Stimulated activated CD4-positive, alpha-beta T cell treated with anti-CD3 and anti-CD28 coated beads, Interleukin-2, amount 100 ng/mL, for 24 hours (primary cell): ENCODE measurements around the gene LMCD1.
"Not testable (repeated sequence)": the region's sequence is repeated elsewhere in the genome, so short reads cannot be mapped to it uniquely, and the experiment has no call there.

Experiments used
- DNase-seq, 2 donors: peaks; one replicate each; pipeline ENCODE4 v3.0.0-alpha.2; 2020

Gene LMCD1

DNA sequence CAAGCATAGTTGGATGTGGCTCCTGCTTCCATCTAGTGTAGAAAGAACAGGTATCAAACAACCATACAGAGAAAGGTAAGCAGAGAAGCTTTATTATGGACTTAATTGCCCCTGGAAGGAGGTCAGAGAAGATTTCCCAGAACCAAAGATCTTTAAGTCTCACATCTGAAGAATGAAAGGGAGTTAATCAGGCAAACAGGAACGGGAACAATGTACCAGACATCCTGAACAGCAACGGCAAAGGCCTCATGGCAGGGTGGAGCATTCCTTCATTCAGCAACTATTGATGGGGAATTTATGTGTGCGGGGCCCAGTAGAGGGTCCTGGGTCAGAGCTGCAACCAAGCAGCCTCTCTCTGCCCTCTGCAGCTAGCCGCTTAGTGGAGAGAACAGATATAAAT is 61.5 kb downstream of the LMCD1 start:
- no peak for DNase-seq

- no peak for DNase-seq
These were observed 62.0 kb downstream of the LMCD1 start for GRCh38 chr3:8563597-8563996.

GRCh38 chr3:8565376-8565775 is 63.8 kb downstream of the LMCD1 start:
- no peak for DNase-seq

DNA sequence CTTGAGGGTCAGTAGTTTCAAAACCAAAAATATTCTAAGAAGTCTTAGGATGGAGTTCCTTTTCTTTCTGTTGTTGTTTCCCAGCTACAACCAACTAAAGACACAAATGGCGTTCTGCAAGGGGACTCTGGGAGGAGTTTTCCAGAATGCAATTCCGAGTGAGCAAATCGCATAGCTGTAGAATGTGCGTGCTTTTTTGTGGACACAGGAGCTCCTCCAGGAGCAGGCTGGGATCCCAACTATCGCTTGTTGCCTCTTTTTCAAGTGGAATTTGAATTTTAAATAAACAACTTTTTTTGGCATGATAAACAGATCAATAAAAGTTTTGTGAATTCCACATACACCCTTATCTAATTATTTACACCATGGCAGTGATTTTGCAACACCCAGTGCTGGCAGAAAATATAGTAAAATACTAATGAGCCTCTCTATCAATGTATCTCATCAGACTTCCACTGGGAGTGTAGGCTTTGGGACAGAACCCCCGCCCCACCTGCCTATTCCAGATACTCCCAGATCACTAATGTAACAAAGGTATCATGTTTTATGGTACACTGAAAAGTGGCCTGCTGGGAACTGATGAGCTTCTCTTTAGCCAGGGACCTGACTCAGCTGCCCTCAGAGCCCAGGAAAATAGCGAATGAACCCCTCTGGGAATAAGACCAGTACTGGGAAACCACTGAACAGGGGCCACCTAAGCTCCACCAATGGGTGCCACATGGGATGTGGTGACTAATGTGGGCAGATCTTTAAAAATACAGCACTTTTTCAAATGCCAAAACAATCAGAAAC is 66.4 kb downstream of the LMCD1 start:
- DNase-seq, result no peak

- DNase-seq, result no peak
These were observed 69.6 kb downstream of the LMCD1 start for GRCh38 chr3:8571256-8571655.

- DNase-seq, result no peak
These were observed 71.8 kb downstream of the LMCD1 start for GRCh38 chr3:8573342-8573926.

GRCh38 chr3:8574040-8574669 is 72.5 kb downstream of the LMCD1 start:
- DNase-seq, result no peak

DNA sequence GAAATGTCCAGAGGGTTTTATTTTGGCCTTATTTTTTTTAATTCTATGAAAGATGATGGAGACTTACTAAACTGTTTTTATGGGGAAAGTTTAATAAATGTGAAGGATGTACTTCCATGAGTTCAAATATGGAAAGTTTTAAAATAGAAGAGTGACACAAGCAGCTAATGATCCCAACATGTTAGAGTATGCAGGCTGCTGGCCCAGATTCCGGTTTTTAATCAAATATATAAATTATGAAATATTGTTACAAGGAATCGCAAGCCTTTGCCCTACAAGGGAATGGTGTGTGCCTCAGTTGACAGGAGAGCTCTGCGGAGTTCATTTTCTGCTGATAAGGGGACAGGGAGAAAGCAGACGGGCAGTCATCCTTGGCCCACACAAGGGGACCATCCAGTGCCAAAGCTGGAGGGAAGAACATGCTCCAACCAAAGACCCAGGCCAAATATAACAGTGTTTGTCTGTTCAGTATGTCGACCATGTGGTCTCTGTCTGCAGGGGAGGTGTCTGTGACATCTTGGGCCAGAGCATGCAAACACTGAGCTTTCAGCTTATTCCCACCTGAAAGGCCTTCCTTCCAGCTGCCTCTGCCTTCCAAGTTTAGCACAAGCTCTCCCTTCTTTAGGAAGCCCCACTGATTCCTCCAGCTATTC is 73.2 kb downstream of the LMCD1 start:
- no peak for DNase-seq

- DNase-seq, result no peak
These were observed 73.9 kb downstream of the LMCD1 start for GRCh38 chr3:8575364-8576104.

- DNase-seq, result no peak
These were observed 74.8 kb downstream of the LMCD1 start for GRCh38 chr3:8576436-8576835.

DNA sequence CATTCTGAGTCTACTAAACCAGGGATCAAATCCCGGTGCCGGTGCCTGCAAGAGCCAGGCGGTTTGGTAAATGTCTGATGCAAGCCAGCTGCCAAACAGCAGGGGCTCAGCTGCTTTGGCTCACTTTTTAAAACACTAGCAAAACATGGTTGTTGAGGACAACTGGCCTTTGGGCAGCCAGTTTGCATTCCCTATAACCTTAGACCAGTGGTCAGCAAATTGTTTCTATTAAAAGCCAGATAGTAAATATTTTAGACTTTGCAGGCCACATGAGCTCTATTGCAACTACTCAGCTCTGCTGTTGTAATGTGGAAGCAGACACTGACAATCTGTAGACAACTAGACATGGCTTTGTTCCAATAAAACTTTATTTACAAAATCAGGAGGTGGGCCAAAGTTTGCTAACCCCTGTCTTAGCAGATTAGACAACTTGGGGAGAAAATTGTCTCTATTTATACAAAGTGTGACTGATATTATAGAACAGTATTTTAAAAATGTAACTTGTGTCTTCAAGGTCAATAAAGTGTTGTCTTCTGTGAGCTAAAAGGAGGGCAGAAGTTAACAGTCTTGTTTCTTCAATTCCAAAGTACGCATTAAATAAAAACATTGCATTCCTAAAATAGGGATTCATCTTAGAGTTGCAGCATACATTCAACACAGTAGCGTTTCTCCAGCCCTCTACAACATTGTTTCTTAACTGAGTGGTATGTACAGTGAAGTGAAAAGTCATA is 75.4 kb downstream of the LMCD1 start:
- DNase-seq, result no peak

DNA sequence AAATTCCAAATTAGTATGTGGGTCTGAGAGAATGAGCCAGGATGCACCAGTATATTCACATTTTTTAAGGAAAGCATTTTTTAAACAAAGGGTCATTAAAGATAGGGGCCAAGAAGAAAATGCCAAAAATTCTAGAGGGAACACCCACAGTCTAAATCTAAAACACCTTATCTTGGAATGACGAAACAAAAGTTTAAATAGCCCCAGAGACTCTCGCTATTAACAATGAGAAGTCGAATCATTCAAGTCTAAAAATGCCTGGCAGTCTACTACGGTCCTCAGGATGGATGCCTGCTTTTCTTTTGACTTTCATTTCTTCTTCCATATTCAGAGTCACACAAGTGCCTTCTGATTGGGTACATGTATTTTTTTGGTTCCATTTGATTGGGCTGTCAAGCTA is 76.7 kb downstream of the LMCD1 start:
- DNase-seq, result no peak

DNA sequence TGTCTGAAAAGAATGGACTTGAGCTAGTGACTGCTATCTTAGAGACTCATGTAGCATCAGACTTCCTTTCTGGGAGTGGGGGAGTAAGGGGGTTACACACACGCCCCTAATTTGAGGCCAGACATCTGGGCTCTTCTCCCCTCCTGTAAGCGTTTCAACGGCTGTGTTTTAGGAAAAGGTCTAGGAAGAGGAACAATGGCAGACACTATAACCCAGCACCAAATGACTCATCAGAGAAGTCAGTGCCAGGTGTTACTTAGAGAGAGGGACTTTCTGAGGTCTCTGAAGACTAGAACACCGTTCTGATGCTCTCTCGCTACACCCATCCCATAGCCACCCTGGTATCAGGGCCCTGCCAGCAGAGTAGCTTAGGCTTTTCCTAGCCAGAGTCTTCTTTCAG is 77.5 kb downstream of the LMCD1 start:
- no peak for DNase-seq

DNA sequence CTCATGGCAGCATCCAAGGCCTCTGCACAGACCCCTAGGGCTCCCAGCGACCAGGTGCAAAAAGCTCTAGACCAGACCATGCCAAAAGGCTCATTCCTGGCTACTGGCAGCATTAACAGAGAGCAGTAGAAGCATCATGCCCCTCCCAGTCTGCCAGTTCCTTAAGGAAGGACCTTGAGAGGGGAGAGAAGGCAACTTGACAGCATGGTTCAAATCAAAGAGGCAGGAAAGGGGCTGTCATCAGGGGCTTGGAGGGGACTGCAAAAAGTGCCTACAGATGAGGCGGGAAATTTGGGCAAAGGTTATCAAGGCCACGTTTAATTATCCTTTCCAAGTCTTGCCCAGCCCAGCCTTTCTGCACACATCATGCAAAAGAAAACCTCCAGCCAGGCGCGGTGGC is 78.3 kb downstream of the LMCD1 start:
- no peak for DNase-seq

DNA sequence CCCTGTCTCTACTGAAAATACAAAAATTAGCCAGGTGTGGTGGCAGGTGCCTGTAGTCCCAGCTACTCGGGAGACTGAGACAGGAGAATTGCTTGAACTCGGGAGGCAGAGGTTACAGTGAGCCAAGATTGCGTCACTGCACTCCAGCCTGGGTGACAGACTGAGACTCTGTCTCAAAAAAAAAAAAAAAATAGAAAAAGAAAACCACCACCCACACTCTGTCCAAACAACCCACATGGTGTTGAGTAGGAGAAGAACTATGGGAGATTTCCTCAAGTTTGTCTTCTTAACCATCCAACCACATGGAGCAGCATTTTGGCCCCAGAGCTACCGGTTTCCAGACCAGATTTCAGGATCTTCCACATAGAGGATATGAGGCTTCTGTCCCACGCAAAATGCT is 78.8 kb downstream of the LMCD1 start:
- DNase-seq, result not testable (repeated sequence)

DNA sequence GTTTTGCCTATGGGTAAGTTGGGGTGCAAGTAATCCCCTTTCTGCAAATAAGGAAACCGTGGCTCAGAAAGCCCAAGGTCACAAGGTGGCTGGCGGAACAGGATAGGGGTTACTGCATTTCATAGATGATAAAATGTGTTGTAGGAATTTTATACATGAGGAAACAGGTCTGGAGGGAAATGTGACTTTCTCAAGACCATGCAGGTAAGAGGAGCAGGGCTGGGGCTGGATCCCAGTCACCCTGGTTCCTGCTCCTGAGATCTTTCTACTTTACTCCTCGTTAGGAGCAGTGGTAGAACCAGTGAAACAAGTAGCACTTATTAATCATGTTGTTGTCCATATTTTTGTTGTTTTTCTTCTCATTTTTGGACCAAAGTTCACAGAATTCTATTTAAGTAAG is 79.8 kb downstream of the LMCD1 start:
- DNase-seq, result no peak

DNA sequence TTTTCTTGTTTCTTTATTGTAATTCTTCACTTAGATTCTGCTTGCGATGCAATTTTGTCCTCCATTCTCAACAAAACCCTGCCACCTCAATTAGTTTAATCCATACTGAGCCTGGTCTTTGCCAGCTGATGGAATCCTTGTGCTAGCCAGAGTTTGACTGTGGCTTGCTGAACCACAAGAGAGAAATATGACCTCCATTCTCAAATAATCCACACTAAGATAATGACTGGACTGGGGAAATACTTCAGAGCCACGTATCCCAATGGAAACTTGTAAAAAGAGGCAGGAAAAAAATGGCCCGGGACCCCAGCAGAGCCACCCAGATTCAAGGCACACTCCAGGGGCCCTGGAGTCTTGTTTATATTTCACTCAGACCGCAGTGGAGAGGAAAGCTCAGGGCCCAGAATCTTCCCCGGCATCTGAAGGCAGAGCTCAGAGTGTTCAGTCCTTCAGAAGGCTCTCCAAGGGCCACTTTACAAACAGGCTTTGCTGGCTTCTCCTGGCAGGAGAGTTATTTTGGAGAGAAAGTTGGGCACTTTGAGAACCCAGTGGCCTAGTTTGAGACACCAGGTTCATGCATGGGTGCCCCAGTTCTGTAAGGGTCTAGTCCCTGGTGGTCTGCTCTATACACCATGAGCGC is 80.3 kb downstream of the LMCD1 start:
- DNase-seq, result no peak

DNA sequence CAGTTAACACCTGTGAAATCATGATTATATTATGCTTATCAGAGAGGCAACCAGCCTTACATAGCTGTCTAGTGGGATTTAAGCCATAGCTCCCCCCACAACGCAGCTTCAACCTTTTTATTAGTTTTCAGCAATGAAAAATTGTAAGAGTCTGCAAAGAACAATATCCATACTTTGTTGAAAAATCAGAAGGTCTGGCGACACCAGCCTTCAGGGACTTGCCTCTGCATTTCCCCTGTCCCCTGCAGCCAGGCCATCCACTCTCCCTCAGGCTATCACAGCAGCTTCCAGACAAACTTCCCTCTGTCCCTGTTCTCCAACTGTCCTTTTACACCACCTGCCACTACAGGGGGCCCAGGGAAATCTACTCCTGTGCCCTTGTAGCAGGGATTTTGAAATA is 83.0 kb downstream of the LMCD1 start:
- no peak for DNase-seq

GRCh38 chr3:8589880-8590556 is 88.4 kb downstream of the LMCD1 start:
- no peak for DNase-seq

GRCh38 chr3:8593021-8593827 is 91.6 kb downstream of the LMCD1 start:
- no peak for DNase-seq
